GM13977 (cell line): Measurements from ENCODE around the gene DRC7.

Experiments
- DNase-seq: peaks from one replicate; pipeline ENCODE4 v3.0.0; 2012; ENCODE audit warnings: low spot score
- CTCF ChIP-seq: IDR thresholded peaks from 2 replicates; pipeline ENCODE4 v1.5.1; 2012; ENCODE audit warnings: mild to moderate bottlenecking, control low read depth; ENCODE audit not compliant: insufficient read depth; ENCODE audit errors: extremely low read depth, missing control alignments
- in situ Hi-C: fragments of 300-500 bp; cut with MboI; formaldehyde crosslinking; loops from one replicate; pipeline ENCODE4 v1.12.0; 2022; ENCODE audit warnings: low sequenced_read_pairs, low pct_unique_long_range_greater_than_20kb, mixed read lengths, inconsistent platforms; ENCODE audit not compliant: unreplicated experiment

The DRC7 gene

GRCh38 chr16:57695680-57696069, 1.1 kb downstream of the DRC7 start:
- no peak for TF ChIP-seq CTCF
- DNase-seq: no peak
- in situ Hi-C loops: no loop called here

- TF ChIP-seq CTCF: no peak
- in situ Hi-C loops: no loop called here
- DNase-seq: no peak
These were observed 1.6 kb downstream of the DRC7 start for GRCh38 chr16:57696240-57696639.

- no peak for TF ChIP-seq CTCF
- in situ Hi-C loops: no loop called here
- DNase-seq: no peak
These were observed 3.4 kb downstream of the DRC7 start for GRCh38 chr16:57697896-57698537.

- no peak for TF ChIP-seq CTCF
- DNase-seq: no peak
- in situ Hi-C loops: no loop called here
These were observed 4.3 kb downstream of the DRC7 start for GRCh38 chr16:57698812-57699405.

GRCh38 chr16:57699481-57699880, 4.9 kb downstream of the DRC7 start:
- DNase-seq: no peak
- no peak for TF ChIP-seq CTCF
- in situ Hi-C loops: no loop called here

GRCh38 chr16:57699899-57700298, 5.3 kb downstream of the DRC7 start:
- no peak for DNase-seq
- no peak for TF ChIP-seq CTCF
- in situ Hi-C loops: no loop called here
